K562 (cell line): ENCODE results near the gene MEGF11. TPM values are rescaled to one million over a fixed set of nuclear protein-coding genes. Genes with fewer than 3 reads are reported as not detected.

ENCODE experiments used
- ATAC-seq: fragments of 200-7000 bp; cut with Tn5 transposase; 3 replicates; pipeline ENCODE4 v1.9.1; 2020; ENCODE audit warnings: moderate library complexity
- BruUV-seq: library from RNA; stranded (reverse); fragments of 400-500 nt; replicated peaks from 2 replicates; lab custom pipeline; 2021; lab: Mats Ljungman, UMichigan
- CTCF ChIA-PET: fragments of 300-600 bp; formaldehyde crosslinking; extraction: SDS; loops from one replicate; lab custom pipeline; 2021; ENCODE audit warnings: low intra/inter-chr PET ratio; lab: Yijun Ruan, JAX
- POLR2A ChIA-PET: fragments of 300-600, 350-650 bp; sonication (Branson Sonifier 250); formaldehyde crosslinking; extraction: SDS; loops from one replicate; lab custom pipeline; 2021; ENCODE audit warnings: antibody characterized with exemption, inconsistent platforms; lab: Yijun Ruan, JAX
- DNase-seq, 4 experiments: peaks; one replicate each; pipeline versions ENCODE4 v3.0.0 to v3.0.0-alpha.2; 2011 to 2018; ENCODE audit warnings: low spot score in 3 of 4, mixed read lengths in 3 of 4; ENCODE audit errors: extremely low read depth in 1 of 4
- FAIRE-seq: peaks from 2 replicates; lab custom pipeline; 2011; peaks lifted over from hg19 to GRCh38; lab: Jason Lieb, UNC
- H2AFZ ChIP-seq: 2 replicates; pipeline ENCODE4 v1.6.0; 2011; ENCODE audit warnings: low read depth, low read length, control low read depth, inconsistent platforms
- H3K27ac ChIP-seq: fragments of 200-600 bp; 3 replicates; pipeline ENCODE4 v1.8.0; 2011; ENCODE audit warnings: low read depth, mild to moderate bottlenecking, control low read depth, inconsistent platforms, low read length, moderate library complexity, mixed read lengths; ENCODE audit errors: extremely low read depth
- H3K27me3 ChIP-seq, 2 experiments: fragments of 300-600 bp in 1 of 2; 2 replicates in 1 of 2; 3 replicates in 1 of 2; pipeline versions ENCODE4 v1.6.0 to v1.8.0; 2011; ENCODE audit warnings: inconsistent platforms in 2 of 2, low read length in 2 of 2, mild to moderate bottlenecking in 1 of 2, mixed read lengths in 1 of 2, moderate library complexity in 1 of 2; ENCODE audit not compliant: control insufficient read depth in 2 of 2, insufficient read depth in 2 of 2
- H3K36me3 ChIP-seq: fragments of 300-600 bp; 3 replicates; pipeline ENCODE4 v1.8.0; 2011; ENCODE audit warnings: mild to moderate bottlenecking, low read length, inconsistent platforms; ENCODE audit not compliant: control insufficient read depth, insufficient read depth
- H3K4me1 ChIP-seq, 2 experiments: fragments of 200-600 bp in 1 of 2; replicated peaks in 1 of 2; 2 replicates in 1 of 2; 3 replicates in 1 of 2; pipeline versions ENCODE4 v1.5.1 to v1.8.0; 2011; ENCODE audit warnings: inconsistent platforms in 2 of 2, low read length in 2 of 2, mild to moderate bottlenecking in 1 of 2, mixed read lengths in 1 of 2, moderate library complexity in 1 of 2; ENCODE audit not compliant: control insufficient read depth in 2 of 2, insufficient read depth in 2 of 2
- H3K4me2 ChIP-seq: 2 replicates; pipeline ENCODE4 v1.6.1; 2011; ENCODE audit warnings: low read length, control low read depth, inconsistent platforms, mixed read lengths; ENCODE audit not compliant: insufficient read depth
- H3K4me3 ChIP-seq: fragments of 200-600 bp; sonication (generic), shearing (Covaris generic); 2 replicates; pipeline ENCODE4 v1.5.1; 2016; ENCODE audit warnings: control low read depth, inconsistent platforms
- H3K79me2 ChIP-seq: fragments of 200-600 bp; 3 replicates; pipeline ENCODE4 v1.8.0; 2011; ENCODE audit warnings: low read length, inconsistent platforms; ENCODE audit not compliant: control insufficient read depth, insufficient read depth
- H3K9ac ChIP-seq, 2 experiments: 2 replicates each; pipeline versions ENCODE4 v1.6.0 to v1.6.1; 2011; ENCODE audit warnings: low read depth in 2 of 2, low read length in 2 of 2, control low read depth in 1 of 2, inconsistent platforms in 1 of 2, mild to moderate bottlenecking in 1 of 2, mixed read lengths in 1 of 2; ENCODE audit not compliant: insufficient read depth in 1 of 2
- H3K9me1 ChIP-seq: one replicate; pipeline ENCODE4 v1.6.0; 2011; ENCODE audit warnings: inconsistent platforms, mild to moderate bottlenecking, low read length, moderate library complexity; ENCODE audit not compliant: control insufficient read depth, insufficient read depth
- H3K9me3 ChIP-seq: replicated peaks from 2 replicates; pipeline ENCODE4 v1.5.1; 2011; ENCODE audit warnings: low read depth, low read length, inconsistent platforms; ENCODE audit not compliant: control insufficient read depth, insufficient read depth
- H4K20me1 ChIP-seq: replicated peaks from 2 replicates; pipeline ENCODE4 v1.6.1; 2011; ENCODE audit warnings: low read length, inconsistent platforms, mixed read lengths; ENCODE audit not compliant: control insufficient read depth, insufficient read depth
- CREBBP ChIP-seq: IDR thresholded peaks from one replicate; pipeline ENCODE4 v1.6.1; 2012; ENCODE audit warnings: low read depth, mild to moderate bottlenecking, control low read depth, inconsistent platforms, low read length
- CTCF ChIP-seq, 3 experiments: IDR thresholded peaks in 2 of 3; conservative IDR thresholded peaks in 1 of 3; 2 replicates each; pipeline ENCODE4 v1.5.1; 2011 to 2012; ENCODE audit warnings: low read length in 3 of 3, mild to moderate bottlenecking in 3 of 3, control low read depth in 2 of 3, improper control_type of control experiment in 1 of 3, inconsistent platforms in 1 of 3, low read depth in 1 of 3, mixed read lengths in 1 of 3, moderate library complexity in 1 of 3; ENCODE audit not compliant: insufficient read depth in 2 of 3
- DDX20 ChIP-seq: fragments of 450-650 bp; IDR thresholded peaks from 2 replicates; pipeline ENCODE4 v1.6.1; 2016; ENCODE audit warnings: missing genetic modification characterization, low read depth, mild to moderate bottlenecking, missing compliant biosample characterization, moderate library complexity
- EZH2 ChIP-seq: IDR thresholded peaks from 2 replicates; pipeline ENCODE4 v1.6.1; 2012; ENCODE audit warnings: low read depth, mild to moderate bottlenecking, inconsistent platforms, low read length, borderline replicate concordance
- LCOR ChIP-seq: sonication (generic); formaldehyde crosslinking; IDR thresholded peaks from 2 replicates; pipeline ENCODE4 v1.8.0; 2022; ENCODE audit warnings: mild to moderate bottlenecking, missing genetic modification reagents
- PHF21A ChIP-seq: fragments of 450-650 bp; IDR thresholded peaks from 2 replicates; pipeline ENCODE4 v1.6.1; 2017; ENCODE audit warnings: low read depth, borderline replicate concordance
- RCOR1 ChIP-seq, 2 experiments: IDR thresholded peaks; 2 replicates each; pipeline ENCODE4 v1.6.1; 2012; ENCODE audit warnings: low read depth in 2 of 2, low read length in 2 of 2, borderline replicate concordance in 1 of 2, improper control_type of control experiment in 1 of 2
- TCFL5 ChIP-seq: fragments of 250-450 bp; sonication (Bioruptor Pico); conservative IDR thresholded peaks from 2 replicates; pipeline ENCODE4 v1.6.1; 2021; ENCODE audit warnings: mild to moderate bottlenecking, moderate library complexity, matching md5 sums
- THRAP3 ChIP-seq: fragments of 450-650 bp; IDR thresholded peaks from 2 replicates; pipeline ENCODE4 v1.6.1; 2016; ENCODE audit warnings: mild to moderate bottlenecking, inconsistent platforms, borderline replicate concordance
- U2AF1 ChIP-seq: fragments of 200-400 bp; formaldehyde crosslinking; optimal IDR thresholded peaks from 2 replicates; pipeline ENCODE3; 2017; ENCODE audit warnings: mild to moderate bottlenecking, low read depth, low read length, moderate library complexity
- ZHX1 ChIP-seq: fragments of 150-350 bp; conservative IDR thresholded peaks from 2 replicates; pipeline ENCODE4 v1.6.1; 2014; ENCODE audit warnings: low read length
- ZNF431 ChIP-seq: sonication (generic); formaldehyde crosslinking; IDR thresholded peaks from 2 replicates; pipeline ENCODE4 v1.8.0; 2022; ENCODE audit warnings: mild to moderate bottlenecking, missing genetic modification reagents
- WGBS: fragments of 100-300 bp; shearing (Covaris generic); methylation state at CpG from one replicate; pipeline ENCODE4 v1.1.6; 2016; ENCODE audit warnings: low coverage, mixed read lengths; ENCODE audit not compliant: insufficient coverage; ENCODE audit errors: missing lambda C conversion rate; 5-methylcytosine and 5-hydroxymethylcytosine counted together
- in situ Hi-C: fragments of 300-500 bp; cut with MboI; formaldehyde crosslinking; loops from 4 replicates; pipeline ENCODE4 v1.15.0; 2018; ENCODE audit warnings: inconsistent platforms, mixed read lengths
- intact Hi-C: fragments of 100-400 bp; cut with micrococcal nuclease; formaldehyde crosslinking; loops from 2 replicates; pipeline ENCODE4 v1.14.2; 2022
- polyA plus RNA-seq, 8 experiments: library from polyadenylated mRNA; depleted of rRNA in 4 of 8; stranded (reverse) in 5 of 8; unstranded in 3 of 8; fragments of >200 nt; fragmentation: Nextera tagmentation in 2 of 8; fragmentation: Illumina TruSeq in 1 of 8; extraction: Ambion mirVana in 2 of 8; extraction: Trizol in 1 of 8; gene quantifications; 2 replicates each; pipeline versions ENCODE4 v1.2.1 to v1.2.3, GENCODE V29; 2011 to 2014; ENCODE audit warnings: inconsistent platforms in 1 of 8, missing spikeins in 1 of 8
- total RNA-seq, 7 experiments: library from RNA; depleted of rRNA in 6 of 7; stranded (reverse); fragments of >200 nt in 6 of 7; fragmentation: Illumina TruSeq in 2 of 7; extraction: Trizol in 2 of 7; gene quantifications; 2 replicates each; pipeline versions ENCODE4 v1.2.1 to v1.2.3, GENCODE V29; 2011 to 2021; ENCODE audit warnings: low replicate concordance in 1 of 7

MEGF11 gene
- total and polyA plus RNA-seq, 9 of the 15 experiments (the other 6 are each of a cell fraction or from before 2014, with no cell fraction given): 0.06 to 0.23 (median 0.20) TPM; not detected in 6

GRCh38 chr15:66017000-66017399 is 236.6 kb downstream of the MEGF11 start (continued):
- TF ChIP-seq TCFL5: no peak
- no peak for TF ChIP-seq DDX20 (tag)
- no peak for TF ChIP-seq U2AF1
- TF ChIP-seq RCOR1 (IDR thresholded peaks at IDR 0.05; ENCODE audit: borderline replicate concordance in 1 of 2, low read depth in 2 of 2, low read length in 2 of 2): no peak
- TF ChIP-seq ZHX1: no peak
- TF ChIP-seq PHF21A: no peak
- no peak for TF ChIP-seq CREBBP
- no peak for TF ChIP-seq ZNF431 (CRISPR knock-in tag)
- TF ChIP-seq LCOR (CRISPR knock-in tag): no peak

- Histone ChIP-seq H3K36me3 (no peaks in the 10 kb centered on the region), H3K4me3 (no peak overlapping the region), H3K4me1 (no peaks in the 10 kb centered on the region), H3K27ac (no peak overlapping the region), H3K79me2 (no peaks in the 10 kb centered on the region), H3K9ac (no peak overlapping the region), H4K20me1 (no peaks in the 10 kb centered on the region), H3K27me3 (peaks cover 6 to 19% of the 10 kb centered on the region in 2 experiments; a peak in 4 of 5 replicates), H3K9me1 (no peaks in the 10 kb centered on the region), H3K4me2 (no peak overlapping the region), H2AFZ (no peak overlapping the region), H3K9me3 (no peaks in the 10 kb centered on the region)
- no peak for ATAC-seq
- TF ChIP-seq EZH2: no peak
- TF ChIP-seq THRAP3: no peak
- peak in 1 of 3 experiments; percentile 10; a peak in 1 of 6 replicates for TF ChIP-seq CTCF (IDR thresholded peaks at IDR 0.05 in 2 of 3, conservative IDR thresholded peaks at IDR 0.05 in 1 of 3; ENCODE audit: insufficient read depth in 2 of 3, low read depth in 1 of 3, low read length in 3 of 3)
- no peak for FAIRE-seq
- ChIA-PET POLR2A (no interaction called here), CTCF (no interaction called here)
- intact Hi-C loops (no loop called here), in situ Hi-C loops (no loop called here)
- WGBS: 0% methylated on average over 2 of the region's 5 CpGs
- no peak for DNase-seq
- no TSS peak for BruUV-seq
Measured at GRCh38 chr15:66016199-66016598, 237.4 kb downstream of the MEGF11 start.
